ENCODE results near the gene NDUFAF3. TPM values are rescaled to one million over a fixed set of nuclear protein-coding genes. Genes with fewer than 3 reads are reported as not detected.

NDUFAF3 gene
- total and polyA plus RNA-seq, 10 of the 15 experiments (the other 5 are each of a cell fraction or from before 2014, with no cell fraction given), result 25.4 to 228 (median 63.9) TPM

DNA sequence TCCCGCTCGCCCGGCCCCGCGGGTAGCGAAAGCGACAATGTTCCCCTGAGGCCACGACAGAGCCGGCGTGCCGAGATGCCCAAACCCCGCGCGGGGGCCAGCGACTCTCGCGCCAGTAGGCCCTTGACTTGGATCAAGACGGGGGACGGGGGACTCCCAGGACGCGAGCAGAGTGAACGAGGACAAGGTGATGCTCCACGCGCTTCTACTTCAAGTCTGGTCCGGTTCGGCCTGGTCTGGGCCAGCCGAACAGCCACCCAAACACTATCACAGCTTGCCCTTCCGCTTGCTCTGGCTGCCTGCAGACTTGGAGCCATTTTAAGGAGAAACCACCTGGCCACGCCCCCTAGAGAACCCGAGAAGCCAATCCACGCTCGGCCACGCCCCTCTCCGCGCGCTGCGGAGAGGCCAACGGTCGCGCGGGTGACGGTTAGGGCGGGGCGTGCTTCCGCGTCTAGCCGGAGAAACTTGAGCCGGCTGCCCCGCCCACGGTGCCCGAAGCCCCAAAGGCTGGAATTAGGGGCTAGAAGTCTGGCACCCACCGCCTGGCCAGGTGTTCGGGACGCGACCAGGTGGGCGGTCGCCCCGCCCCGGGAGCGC is 608 bp upstream of the NDUFAF3 start:
- FAIRE-seq, result peak; percentile 23
- intact Hi-C loops (cut with micrococcal nuclease; ENCODE audit: unreplicated experiment) (loop anchor here (1.0 to 10.0 kb wide), 5 partner anchors 14 to 653 kb away; partner anchors contain the start of genes APEH, P4HTM, QRICH1 and USP4), in situ Hi-C loops (cut with MboI) (no loop called here)
- ChIA-PET SMC1A (ENCODE audit: uncharacterized antibody, unreplicated experiment) (interaction anchor here (0.6 to 6.1 kb wide), 5 partner anchors 14 to 73 kb away, joined by 3 to 31 read pairs (median 5); partner anchors contain the start of genes P4HTM, QRICH1 and WDR6), RAD21 (ENCODE audit: unreplicated experiment) (interaction anchor here (0.9 to 4.1 kb wide), 7 partner anchors 13 to 423 kb away, joined by 3 to 40 read pairs (median 4); partner anchors contain the start of genes P4HTM, QRICH1 and WDR6), CTCF (interaction anchor here (0.6 to 5.9 kb wide), 17 partner anchors 8 to 428 kb away, joined by 3 to 83 read pairs (median 5); partner anchors contain the start of genes IMPDH2, IP6K2, KLHDC8B and P4HTM), POLR2A (interaction anchor here (0.5 to 4.3 kb wide), 15 partner anchors 7 to 337 kb away, joined by 3 to 69 read pairs (median 6); partner anchors contain the start of genes IMPDH2, QRICH1, USP19 and WDR6)
- DNase-seq (ENCODE audit: low read depth, low spot score), result peak; percentile 87
- under 1% methylated on average over 60 of the region's 60 CpGs for WGBS (ENCODE audit: insufficient coverage, insufficient replicate concordance, low lambda C conversion rate, missing lambda C conversion rate)
- H3K9ac ChIP-seq (ENCODE audit: control insufficient read depth, insufficient read depth, low read length), result peak overlapping the region; percentile 81
- no peaks in the 10 kb centered on the region for H3K9me3 ChIP-seq (replicated peaks; ENCODE audit: control insufficient read depth, insufficient read depth, low read length)
- BruUV-seq (replicated peaks), result no TSS peak
- peak overlapping the region; percentile 95 for H3K4me3 ChIP-seq
- H3K27me3 ChIP-seq (replicated peaks in 1 of 2; ENCODE audit: control insufficient read depth in 2 of 2, insufficient read depth in 2 of 2, low read length in 1 of 2), result no peaks in the 10 kb centered on the region
- H3K27ac ChIP-seq (ENCODE audit: control insufficient read depth, insufficient read depth), result peak overlapping the region; percentile 94
- no peaks in the 10 kb centered on the region for H4K20me1 ChIP-seq (ENCODE audit: control insufficient read depth, insufficient read depth)
- peak overlapping the region; percentile 73 for H2AFZ ChIP-seq (ENCODE audit: control insufficient read depth, low read depth, low read length)
- H3K4me2 ChIP-seq (ENCODE audit: control insufficient read depth, insufficient read depth), result peak overlapping the region; percentile 83; the same call in 1 of the 2 replicates
- peaks cover 14 to 15% of the 10 kb centered on the region in 2 experiments for H3K36me3 ChIP-seq (ENCODE audit: control insufficient read depth in 2 of 2, insufficient read depth in 2 of 2, low read length in 1 of 2)
- peaks cover 21% of the 10 kb centered on the region for H3K4me1 ChIP-seq (ENCODE audit: control insufficient read depth, insufficient read depth, low read length)
- peaks cover 45% of the 10 kb centered on the region for H3K79me2 ChIP-seq (ENCODE audit: control insufficient read depth, insufficient read depth, low read length)
- ATAC-seq, result peak; percentile 71
- TF ChIP-seq, protein P1, sequence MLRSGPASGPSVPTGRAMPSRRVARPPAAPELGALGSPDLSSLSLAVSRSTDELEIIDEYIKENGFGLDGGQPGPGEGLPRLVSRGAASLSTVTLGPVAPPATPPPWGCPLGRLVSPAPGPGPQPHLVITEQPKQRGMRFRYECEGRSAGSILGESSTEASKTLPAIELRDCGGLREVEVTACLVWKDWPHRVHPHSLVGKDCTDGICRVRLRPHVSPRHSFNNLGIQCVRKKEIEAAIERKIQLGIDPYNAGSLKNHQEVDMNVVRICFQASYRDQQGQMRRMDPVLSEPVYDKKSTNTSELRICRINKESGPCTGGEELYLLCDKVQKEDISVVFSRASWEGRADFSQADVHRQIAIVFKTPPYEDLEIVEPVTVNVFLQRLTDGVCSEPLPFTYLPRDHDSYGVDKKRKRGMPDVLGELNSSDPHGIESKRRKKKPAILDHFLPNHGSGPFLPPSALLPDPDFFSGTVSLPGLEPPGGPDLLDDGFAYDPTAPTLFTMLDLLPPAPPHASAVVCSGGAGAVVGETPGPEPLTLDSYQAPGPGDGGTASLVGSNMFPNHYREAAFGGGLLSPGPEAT (IDR thresholded peaks at IDR 0.05; ENCODE audit: low read depth), result peak; percentile 71
- peak; percentile 49; the same call in 1 of the 2 replicates for TF ChIP-seq HCFC1 (IDR thresholded peaks at IDR 0.05; ENCODE audit: low read length)
- TF ChIP-seq FOXM1 (IDR thresholded peaks at IDR 0.05; ENCODE audit: low read depth, low read length), result no peak
- TF ChIP-seq FOXK2 (IDR thresholded peaks at IDR 0.05), result no peak
- TF ChIP-seq TCF7 (IDR thresholded peaks at IDR 0.05; ENCODE audit: borderline replicate concordance), result no peak
- no peak for TF ChIP-seq NR2F1 (conservative IDR thresholded peaks at IDR 0.05)
- TF ChIP-seq MTA2 (IDR thresholded peaks at IDR 0.05; ENCODE audit: low read depth), result no peak
- no peak for TF ChIP-seq NRF1 (conservative IDR thresholded peaks at IDR 0.05; ENCODE audit: low read depth, low read length)
- TF ChIP-seq SRF (IDR thresholded peaks at IDR 0.05; ENCODE audit: low read depth in 2 of 2, low read length in 2 of 2), result 0 out of 4 replicates have a peak, but pooled peaks of 1 of the 2 experiments have one; percentile 63
- TF ChIP-seq MEF2B (IDR thresholded peaks at IDR 0.05; ENCODE audit: partially characterized antibody, poor library complexity, severe bottlenecking), result no peak
- TF ChIP-seq, protein P2, sequence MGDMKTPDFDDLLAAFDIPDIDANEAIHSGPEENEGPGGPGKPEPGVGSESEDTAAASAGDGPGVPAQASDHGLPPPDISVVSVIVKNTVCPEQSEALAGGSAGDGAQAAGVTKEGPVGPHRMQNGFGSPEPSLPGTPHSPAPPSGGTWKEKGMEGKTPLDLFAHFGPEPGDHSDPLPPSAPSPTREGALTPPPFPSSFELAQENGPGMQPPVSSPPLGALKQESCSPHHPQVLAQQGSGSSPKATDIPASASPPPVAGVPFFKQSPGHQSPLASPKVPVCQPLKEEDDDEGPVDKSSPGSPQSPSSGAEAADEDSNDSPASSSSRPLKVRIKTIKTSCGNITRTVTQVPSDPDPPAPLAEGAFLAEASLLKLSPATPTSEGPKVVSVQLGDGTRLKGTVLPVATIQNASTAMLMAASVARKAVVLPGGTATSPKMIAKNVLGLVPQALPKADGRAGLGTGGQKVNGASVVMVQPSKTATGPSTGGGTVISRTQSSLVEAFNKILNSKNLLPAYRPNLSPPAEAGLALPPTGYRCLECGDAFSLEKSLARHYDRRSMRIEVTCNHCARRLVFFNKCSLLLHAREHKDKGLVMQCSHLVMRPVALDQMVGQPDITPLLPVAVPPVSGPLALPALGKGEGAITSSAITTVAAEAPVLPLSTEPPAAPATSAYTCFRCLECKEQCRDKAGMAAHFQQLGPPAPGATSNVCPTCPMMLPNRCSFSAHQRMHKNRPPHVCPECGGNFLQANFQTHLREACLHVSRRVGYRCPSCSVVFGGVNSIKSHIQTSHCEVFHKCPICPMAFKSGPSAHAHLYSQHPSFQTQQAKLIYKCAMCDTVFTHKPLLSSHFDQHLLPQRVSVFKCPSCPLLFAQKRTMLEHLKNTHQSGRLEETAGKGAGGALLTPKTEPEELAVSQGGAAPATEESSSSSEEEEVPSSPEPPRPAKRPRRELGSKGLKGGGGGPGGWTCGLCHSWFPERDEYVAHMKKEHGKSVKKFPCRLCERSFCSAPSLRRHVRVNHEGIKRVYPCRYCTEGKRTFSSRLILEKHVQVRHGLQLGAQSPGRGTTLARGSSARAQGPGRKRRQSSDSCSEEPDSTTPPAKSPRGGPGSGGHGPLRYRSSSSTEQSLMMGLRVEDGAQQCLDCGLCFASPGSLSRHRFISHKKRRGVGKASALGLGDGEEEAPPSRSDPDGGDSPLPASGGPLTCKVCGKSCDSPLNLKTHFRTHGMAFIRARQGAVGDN (IDR thresholded peaks at IDR 0.05), result peak; percentile 95
- TF ChIP-seq, protein P3, sequence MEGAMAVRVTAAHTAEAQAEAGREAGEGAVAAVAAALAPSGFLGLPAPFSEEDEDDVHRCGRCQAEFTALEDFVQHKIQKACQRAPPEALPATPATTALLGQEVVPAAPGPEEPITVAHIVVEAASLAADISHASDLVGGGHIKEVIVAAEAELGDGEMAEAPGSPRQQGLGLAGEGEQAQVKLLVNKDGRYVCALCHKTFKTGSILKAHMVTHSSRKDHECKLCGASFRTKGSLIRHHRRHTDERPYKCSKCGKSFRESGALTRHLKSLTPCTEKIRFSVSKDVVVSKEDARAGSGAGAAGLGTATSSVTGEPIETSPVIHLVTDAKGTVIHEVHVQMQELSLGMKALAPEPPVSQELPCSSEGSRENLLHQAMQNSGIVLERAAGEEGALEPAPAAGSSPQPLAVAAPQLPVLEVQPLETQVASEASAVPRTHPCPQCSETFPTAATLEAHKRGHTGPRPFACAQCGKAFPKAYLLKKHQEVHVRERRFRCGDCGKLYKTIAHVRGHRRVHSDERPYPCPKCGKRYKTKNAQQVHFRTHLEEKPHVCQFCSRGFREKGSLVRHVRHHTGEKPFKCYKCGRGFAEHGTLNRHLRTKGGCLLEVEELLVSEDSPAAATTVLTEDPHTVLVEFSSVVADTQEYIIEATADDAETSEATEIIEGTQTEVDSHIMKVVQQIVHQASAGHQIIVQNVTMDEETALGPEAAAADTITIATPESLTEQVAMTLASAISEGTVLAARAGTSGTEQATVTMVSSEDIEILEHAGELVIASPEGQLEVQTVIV (IDR thresholded peaks at IDR 0.05; ENCODE audit: borderline replicate concordance, partially characterized antibody), result peak; percentile 7
- peak; percentile 18; the same call in 1 of the 2 replicates for TF ChIP-seq SREBF1 (IDR thresholded peaks at IDR 0.05; ENCODE audit: low read length)
- no peak for TF ChIP-seq ZNF622 (IDR thresholded peaks at IDR 0.05)
- no peak for TF ChIP-seq TCF12 (IDR thresholded peaks at IDR 0.05; ENCODE audit: low read depth, low read length)
- no peak for TF ChIP-seq PML (IDR thresholded peaks at IDR 0.05; ENCODE audit: low read length)

Data from GM12878 (cell line).